ENCODE measurements around the gene NCEH1.
A peak's percentile ranks its signal among the peaks of the same experiment; 100 is the strongest.

Gene NCEH1

DNA sequence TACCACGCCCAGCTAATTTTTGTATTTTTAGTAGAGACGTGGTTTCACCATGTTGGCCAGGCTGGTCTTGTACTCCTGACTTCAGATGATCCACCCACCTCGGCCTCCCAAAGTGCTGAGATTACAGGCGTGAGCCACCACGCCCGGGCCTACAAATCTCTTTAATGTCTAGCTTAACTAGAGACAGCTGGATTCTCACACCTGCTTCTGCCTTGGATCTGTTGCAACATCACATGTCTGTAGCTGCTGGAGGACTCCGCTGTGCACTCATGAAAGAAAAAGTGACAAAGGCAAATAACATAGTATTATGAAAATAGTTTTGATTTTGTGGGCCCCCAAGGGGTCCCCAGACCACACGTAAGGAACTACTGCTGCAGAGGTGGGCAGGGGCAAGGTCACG, 85.9 kb downstream of the NCEH1 start:
- no peak overlapping the region for H3K14ac ChIP-seq (ENCODE audit: low read length)
- H4K12ac ChIP-seq (ENCODE audit: low read depth, low read length), result no peak overlapping the region
- H2BK5ac ChIP-seq (ENCODE audit: low read depth, low read length, poor library complexity), result no peak overlapping the region
- H3K9me3 ChIP-seq (ENCODE audit: insufficient read depth, low read depth, low read length), result no peaks in the 10 kb centered on the region
- DNase-seq, result peak; percentile 44 to 55
- no peak overlapping the region for H4K91ac ChIP-seq (ENCODE audit: low read depth, low read length)
- no peak overlapping the region for H3K18ac ChIP-seq (ENCODE audit: low read length)
- no peak overlapping the region for H3K4me2 ChIP-seq (ENCODE audit: low read length)
- no peak overlapping the region for H2BK12ac ChIP-seq (ENCODE audit: low read length)
- no peak overlapping the region for H3K23ac ChIP-seq (ENCODE audit: low read length)
- H2BK120ac ChIP-seq (ENCODE audit: insufficient read depth, low read length, poor library complexity), result no peak overlapping the region
- H3K9ac ChIP-seq (ENCODE audit: low read length), result no peak overlapping the region
- no peaks in the 10 kb centered on the region for H3K79me2 ChIP-seq (ENCODE audit: control insufficient read depth, insufficient read depth, low read length, poor library complexity)
- H3K36me3 ChIP-seq (ENCODE audit: control insufficient read depth in 1 of 2, insufficient read depth in 2 of 2, low read length in 2 of 2), result no peaks in the 10 kb centered on the region
- no peaks in the 10 kb centered on the region for H3K27me3 ChIP-seq (ENCODE audit: insufficient read depth, low read length)
- no peak overlapping the region for H2AK5ac ChIP-seq (ENCODE audit: low read length)
- no peak overlapping the region for H4K8ac ChIP-seq (ENCODE audit: low read depth, low read length)
- WGBS (ENCODE audit: extremely low coverage, insufficient coverage, insufficient read length), result no CpG with 5 or more reads among the region's 9 CpGs
- H3K79me1 ChIP-seq (ENCODE audit: low read length), result no peaks in the 10 kb centered on the region
- no peak overlapping the region for H3K27ac ChIP-seq (ENCODE audit: low read depth, low read length)
- no peak overlapping the region for H2AFZ ChIP-seq (ENCODE audit: insufficient read depth, low read length, poor library complexity)
- H3K4me1 ChIP-seq (ENCODE audit: control insufficient read depth in 1 of 2, insufficient read depth in 2 of 2, low read length in 2 of 2), result no peaks in the 10 kb centered on the region
- H3K4me3 ChIP-seq (ENCODE audit: low read depth, low read length), result no peak overlapping the region
- H3K4ac ChIP-seq (ENCODE audit: low read depth, low read length), result no peak overlapping the region

DNA sequence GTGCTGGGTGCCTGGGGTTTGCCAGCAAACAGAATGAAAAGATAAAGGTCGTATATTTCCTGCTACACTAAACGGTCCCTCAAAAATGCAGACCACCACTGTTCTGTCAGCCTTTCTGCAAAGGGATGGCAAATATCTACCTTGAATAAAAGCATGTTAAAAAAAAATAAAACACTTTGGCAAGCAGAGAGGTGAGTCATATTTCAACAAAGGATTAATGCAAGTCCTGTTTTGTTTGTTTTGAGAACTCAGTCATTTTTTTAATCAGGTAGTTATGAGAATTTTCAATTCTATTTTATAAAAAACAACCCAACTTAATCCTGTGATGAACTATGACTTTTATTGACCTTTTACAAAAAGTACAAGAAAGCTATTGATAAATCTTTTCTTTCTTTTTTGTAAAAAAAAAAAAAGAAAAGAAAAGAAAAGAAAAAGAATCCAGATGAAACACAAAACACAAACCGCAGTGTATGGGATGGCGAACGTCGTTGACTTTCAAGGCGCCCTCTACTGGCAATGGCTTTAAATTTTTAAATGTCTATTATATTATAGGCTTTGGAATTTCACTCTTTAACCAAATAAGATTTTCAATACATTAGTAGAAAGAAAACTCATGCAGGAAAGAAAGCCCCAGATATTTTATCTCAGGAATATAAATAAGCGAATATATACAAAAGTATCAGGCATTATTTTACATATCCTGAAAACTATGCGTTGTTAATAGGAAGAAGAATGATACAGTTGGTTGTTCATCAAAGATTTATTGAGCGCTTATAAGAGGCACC, 87.8 kb downstream of the NCEH1 start:
- no peak overlapping the region for H2BK5ac ChIP-seq (ENCODE audit: low read depth, low read length, poor library complexity)
- peak in 1 of 2 donors; percentile 84 for DNase-seq
- H4K12ac ChIP-seq (ENCODE audit: low read depth, low read length), result no peak overlapping the region
- no peak overlapping the region for H3K4me2 ChIP-seq (ENCODE audit: low read length)
- H2BK12ac ChIP-seq (ENCODE audit: low read length), result no peak overlapping the region
- H3K36me3 ChIP-seq (ENCODE audit: control insufficient read depth in 1 of 2, insufficient read depth in 2 of 2, low read length in 2 of 2), result no peaks in the 10 kb centered on the region
- no peak overlapping the region for H2BK120ac ChIP-seq (ENCODE audit: insufficient read depth, low read length, poor library complexity)
- no peaks in the 10 kb centered on the region for H3K79me1 ChIP-seq (ENCODE audit: low read length)
- no peak overlapping the region for H3K14ac ChIP-seq (ENCODE audit: low read length)
- no peak overlapping the region for H4K91ac ChIP-seq (ENCODE audit: low read depth, low read length)
- no peak overlapping the region for H2AK5ac ChIP-seq (ENCODE audit: low read length)
- H3K18ac ChIP-seq (ENCODE audit: low read length), result no peak overlapping the region
- no CpG with 5 or more reads among the region's 10 CpGs for WGBS (ENCODE audit: extremely low coverage, insufficient coverage, insufficient read length)
- H3K79me2 ChIP-seq (ENCODE audit: control insufficient read depth, insufficient read depth, low read length, poor library complexity), result no peaks in the 10 kb centered on the region
- no peaks in the 10 kb centered on the region for H3K9me3 ChIP-seq (ENCODE audit: insufficient read depth, low read depth, low read length)
- no peaks in the 10 kb centered on the region for H3K27me3 ChIP-seq (ENCODE audit: insufficient read depth, low read length)
- H3K4me1 ChIP-seq (ENCODE audit: control insufficient read depth in 1 of 2, insufficient read depth in 2 of 2, low read length in 2 of 2), result no peaks in the 10 kb centered on the region
- no peak overlapping the region for H4K8ac ChIP-seq (ENCODE audit: low read depth, low read length)
- no peak overlapping the region for H3K4me3 ChIP-seq (ENCODE audit: low read depth, low read length)
- H3K27ac ChIP-seq (ENCODE audit: low read depth, low read length), result no peak overlapping the region
- no peak overlapping the region for H3K23ac ChIP-seq (ENCODE audit: low read length)
- no peak overlapping the region for H3K9ac ChIP-seq (ENCODE audit: low read length)
- H2AFZ ChIP-seq (ENCODE audit: insufficient read depth, low read length, poor library complexity), result no peak overlapping the region
- H3K4ac ChIP-seq (ENCODE audit: low read depth, low read length), result no peak overlapping the region

DNA sequence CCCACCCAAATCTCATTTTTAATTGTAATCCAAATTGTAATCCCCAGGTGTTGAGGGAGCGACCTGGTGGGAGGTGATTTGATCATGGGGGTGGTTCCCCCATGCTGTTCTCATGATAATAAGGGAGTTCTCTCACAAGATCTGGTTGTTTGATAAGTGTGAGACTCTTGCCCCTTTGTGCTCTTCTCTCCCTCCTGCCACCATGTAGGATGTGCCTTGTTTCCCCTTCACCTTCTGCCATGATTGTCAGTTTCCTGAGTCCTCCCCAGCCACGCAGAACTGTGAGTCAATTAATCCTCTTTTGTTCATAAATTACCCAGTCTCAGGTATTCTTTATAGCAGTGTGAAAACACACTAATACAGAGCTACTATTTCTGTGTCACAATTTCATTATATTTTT, 88.7 kb downstream of the NCEH1 start:
- Histone ChIP-seq H4K91ac (ENCODE audit: low read depth, low read length) (no peak overlapping the region), H2BK5ac (ENCODE audit: low read depth, low read length, poor library complexity) (no peak overlapping the region), H3K9ac (ENCODE audit: low read length) (no peak overlapping the region), H2AK5ac (ENCODE audit: low read length) (no peak overlapping the region), H3K14ac (ENCODE audit: low read length) (no peak overlapping the region), H2BK120ac (ENCODE audit: insufficient read depth, low read length, poor library complexity) (no peak overlapping the region), H3K9me3 (ENCODE audit: insufficient read depth, low read depth, low read length) (no peaks in the 10 kb centered on the region), H3K23ac (ENCODE audit: low read length) (no peak overlapping the region), H3K4me2 (ENCODE audit: low read length) (no peak overlapping the region), H3K4me1 (ENCODE audit: control insufficient read depth in 1 of 2, insufficient read depth in 2 of 2, low read length in 2 of 2) (no peaks in the 10 kb centered on the region), H3K27me3 (ENCODE audit: insufficient read depth, low read length) (no peaks in the 10 kb centered on the region), H4K8ac (ENCODE audit: low read depth, low read length) (no peak overlapping the region), H3K27ac (ENCODE audit: low read depth, low read length) (no peak overlapping the region), H3K79me1 (ENCODE audit: low read length) (no peaks in the 10 kb centered on the region), H3K4ac (ENCODE audit: low read depth, low read length) (no peak overlapping the region), H3K18ac (ENCODE audit: low read length) (no peak overlapping the region), H3K79me2 (ENCODE audit: control insufficient read depth, insufficient read depth, low read length, poor library complexity) (no peaks in the 10 kb centered on the region), H2AFZ (ENCODE audit: insufficient read depth, low read length, poor library complexity) (no peak overlapping the region), H3K4me3 (ENCODE audit: low read depth, low read length) (no peak overlapping the region), H2BK12ac (ENCODE audit: low read length) (peak overlapping the region; percentile 80), H4K12ac (ENCODE audit: low read depth, low read length) (no peak overlapping the region), H3K36me3 (ENCODE audit: control insufficient read depth in 1 of 2, insufficient read depth in 2 of 2, low read length in 2 of 2) (no peaks in the 10 kb centered on the region)
- no peak for DNase-seq
- no CpG with 5 or more reads among the region's 2 CpGs for WGBS (ENCODE audit: extremely low coverage, insufficient coverage, insufficient read length)

DNA sequence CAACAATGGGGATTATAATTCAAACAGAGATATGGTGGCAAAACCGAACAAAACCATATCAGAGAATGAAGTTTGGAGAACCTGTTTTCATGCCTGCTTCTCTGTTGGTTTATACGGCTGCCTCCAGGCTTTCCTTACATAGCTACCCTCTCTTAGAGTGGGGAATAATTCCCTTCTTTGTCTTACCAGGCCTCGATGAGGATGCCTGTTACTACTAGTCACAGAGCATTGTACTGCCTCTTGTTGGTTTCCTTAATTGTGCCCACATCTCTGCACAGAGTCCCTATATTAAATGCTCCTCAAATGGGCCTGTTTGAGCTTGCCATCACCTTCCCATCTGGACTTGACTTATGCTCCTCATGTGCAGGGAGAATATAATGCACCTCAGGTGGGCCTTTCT, 92.9 kb downstream of the NCEH1 start:
- no peaks in the 10 kb centered on the region for H3K27me3 ChIP-seq (ENCODE audit: insufficient read depth, low read length)
- no peak overlapping the region for H3K18ac ChIP-seq (ENCODE audit: low read length)
- H3K9me3 ChIP-seq (ENCODE audit: insufficient read depth, low read depth, low read length), result peaks cover 3% of the 10 kb centered on the region
- no peaks in the 10 kb centered on the region for H3K36me3 ChIP-seq (ENCODE audit: control insufficient read depth in 1 of 2, insufficient read depth in 2 of 2, low read length in 2 of 2)
- no CpG with 5 or more reads among the region's 3 CpGs for WGBS (ENCODE audit: extremely low coverage, insufficient coverage, insufficient read length)
- no peaks in the 10 kb centered on the region for H3K79me2 ChIP-seq (ENCODE audit: control insufficient read depth, insufficient read depth, low read length, poor library complexity)
- no peak overlapping the region for H3K27ac ChIP-seq (ENCODE audit: low read depth, low read length)
- H4K8ac ChIP-seq (ENCODE audit: low read depth, low read length), result no peak overlapping the region
- H4K91ac ChIP-seq (ENCODE audit: low read depth, low read length), result no peak overlapping the region
- H2BK120ac ChIP-seq (ENCODE audit: insufficient read depth, low read length, poor library complexity), result no peak overlapping the region
- H3K9ac ChIP-seq (ENCODE audit: low read length), result no peak overlapping the region
- no peak overlapping the region for H2BK12ac ChIP-seq (ENCODE audit: low read length)
- no peak overlapping the region for H2AK5ac ChIP-seq (ENCODE audit: low read length)
- H3K4me2 ChIP-seq (ENCODE audit: low read length), result no peak overlapping the region
- H2BK5ac ChIP-seq (ENCODE audit: low read depth, low read length, poor library complexity), result no peak overlapping the region
- H4K12ac ChIP-seq (ENCODE audit: low read depth, low read length), result no peak overlapping the region
- DNase-seq, result no peak
- H3K14ac ChIP-seq (ENCODE audit: low read length), result no peak overlapping the region
- H3K23ac ChIP-seq (ENCODE audit: low read length), result no peak overlapping the region
- no peak overlapping the region for H3K4ac ChIP-seq (ENCODE audit: low read depth, low read length)
- no peaks in the 10 kb centered on the region for H3K79me1 ChIP-seq (ENCODE audit: low read length)
- no peaks in the 10 kb centered on the region for H3K4me1 ChIP-seq (ENCODE audit: control insufficient read depth in 1 of 2, insufficient read depth in 2 of 2, low read length in 2 of 2)
- H2AFZ ChIP-seq (ENCODE audit: insufficient read depth, low read length, poor library complexity), result no peak overlapping the region
- no peak overlapping the region for H3K4me3 ChIP-seq (ENCODE audit: low read depth, low read length)
